ENCODE results near the gene EEF1G.

Gene EEF1G

DNA sequence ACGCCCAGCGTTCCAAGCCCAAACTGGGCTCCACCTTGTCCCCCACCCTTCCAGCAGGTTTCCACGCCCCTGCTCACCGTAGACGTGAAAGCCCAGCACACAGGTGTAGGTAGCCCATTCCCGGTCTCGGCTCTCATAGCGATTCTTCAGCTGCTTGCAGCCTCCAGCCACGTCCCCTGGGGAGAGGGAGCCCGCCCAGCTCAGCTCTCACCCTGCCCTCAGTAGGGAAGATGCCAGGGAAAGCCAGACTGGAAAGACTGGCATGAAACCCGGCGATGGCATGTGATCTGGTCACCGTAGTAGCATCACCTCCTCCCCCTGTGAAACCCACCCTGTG, 29.3 kb upstream of the EEF1G start:
- no peak for DNase-seq (ENCODE audit: low read depth)
- peak overlapping the region; percentile 89 for H3K4me3 ChIP-seq (ENCODE audit: control insufficient read depth, low read depth, low read length)

GRCh38 chr11:62602141-62603071, 28.7 kb upstream of the EEF1G start:
- TF ChIP-seq, protein P1, sequence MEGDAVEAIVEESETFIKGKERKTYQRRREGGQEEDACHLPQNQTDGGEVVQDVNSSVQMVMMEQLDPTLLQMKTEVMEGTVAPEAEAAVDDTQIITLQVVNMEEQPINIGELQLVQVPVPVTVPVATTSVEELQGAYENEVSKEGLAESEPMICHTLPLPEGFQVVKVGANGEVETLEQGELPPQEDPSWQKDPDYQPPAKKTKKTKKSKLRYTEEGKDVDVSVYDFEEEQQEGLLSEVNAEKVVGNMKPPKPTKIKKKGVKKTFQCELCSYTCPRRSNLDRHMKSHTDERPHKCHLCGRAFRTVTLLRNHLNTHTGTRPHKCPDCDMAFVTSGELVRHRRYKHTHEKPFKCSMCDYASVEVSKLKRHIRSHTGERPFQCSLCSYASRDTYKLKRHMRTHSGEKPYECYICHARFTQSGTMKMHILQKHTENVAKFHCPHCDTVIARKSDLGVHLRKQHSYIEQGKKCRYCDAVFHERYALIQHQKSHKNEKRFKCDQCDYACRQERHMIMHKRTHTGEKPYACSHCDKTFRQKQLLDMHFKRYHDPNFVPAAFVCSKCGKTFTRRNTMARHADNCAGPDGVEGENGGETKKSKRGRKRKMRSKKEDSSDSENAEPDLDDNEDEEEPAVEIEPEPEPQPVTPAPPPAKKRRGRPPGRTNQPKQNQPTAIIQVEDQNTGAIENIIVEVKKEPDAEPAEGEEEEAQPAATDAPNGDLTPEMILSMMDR (conservative IDR thresholded peaks at IDR 0.05; ENCODE audit: control insufficient read depth, insufficient read depth, low read depth, low read length), result no peak
- H3K4me3 ChIP-seq (ENCODE audit: control insufficient read depth, low read depth, low read length), result peak overlapping the region; percentile 89
- DNase-seq (ENCODE audit: low read depth), result peak; percentile 52

More for the DNA sequence above, 29.3 kb upstream of the EEF1G start:
- TF ChIP-seq, protein P1 (conservative IDR thresholded peaks at IDR 0.05; ENCODE audit: control insufficient read depth, insufficient read depth, low read depth, low read length), result no peak

- peak; percentile 97 for DNase-seq (ENCODE audit: low read depth)
- TF ChIP-seq, protein P1 (conservative IDR thresholded peaks at IDR 0.05; ENCODE audit: control insufficient read depth, insufficient read depth, low read depth, low read length), result no peak
- peak within 1 kb of the TSS; percentile 89 for H3K4me3 ChIP-seq (ENCODE audit: control insufficient read depth, low read depth, low read length)
Observed at GRCh38 chr11:62601372-62602140, 27.9 kb upstream of the EEF1G start, which contains the start of gene MTA2. Gene MTA2 (minus strand): TSS chr11:62601865. CDS start chr11:62601450, 415 bp downstream.

- TF ChIP-seq, protein P1 (conservative IDR thresholded peaks at IDR 0.05; ENCODE audit: control insufficient read depth, insufficient read depth, low read depth, low read length), result no peak
- no peak for DNase-seq (ENCODE audit: low read depth)
- peak overlapping the region; percentile 89 for H3K4me3 ChIP-seq (ENCODE audit: control insufficient read depth, low read depth, low read length)
Observed at GRCh38 chr11:62601122-62601371, 27.4 kb upstream of the EEF1G start.

GRCh38 chr11:62600367-62601121, 26.9 kb upstream of the EEF1G start:
- H3K4me3 ChIP-seq (ENCODE audit: control insufficient read depth, low read depth, low read length), result peak overlapping the region; percentile 89
- TF ChIP-seq, protein P1 (conservative IDR thresholded peaks at IDR 0.05; ENCODE audit: control insufficient read depth, insufficient read depth, low read depth, low read length), result no peak
- no peak for DNase-seq (ENCODE audit: low read depth)

DNA sequence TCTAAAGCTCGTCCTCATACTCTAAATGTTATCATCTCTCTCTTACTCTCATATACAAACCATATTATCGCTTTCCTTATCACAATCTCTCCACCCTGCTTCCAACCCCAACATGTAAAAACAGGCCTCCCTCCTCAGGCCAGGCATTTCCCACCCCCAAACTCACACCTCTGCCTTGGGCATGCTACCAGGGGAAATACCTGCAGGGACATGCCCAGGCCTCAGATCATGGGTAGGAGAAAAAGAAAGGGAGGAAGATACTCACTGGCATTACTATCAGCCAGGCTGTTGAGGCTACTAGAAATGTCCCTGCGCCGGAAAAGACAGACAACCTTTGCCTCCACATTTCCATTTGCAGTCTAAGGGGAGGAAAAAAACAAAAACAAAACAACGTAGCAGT, 26.2 kb upstream of the EEF1G start:
- H3K4me3 ChIP-seq (ENCODE audit: control insufficient read depth, low read depth, low read length), result peak overlapping the region; percentile 89
- TF ChIP-seq, protein P1 (conservative IDR thresholded peaks at IDR 0.05; ENCODE audit: control insufficient read depth, insufficient read depth, low read depth, low read length), result no peak
- no peak for DNase-seq (ENCODE audit: low read depth)
